ENCODE measurements around the gene CARM1.

CARM1 gene

GRCh38 chr19:10963865-10964264, 92.5 kb downstream of the CARM1 start:
- no peak for DNase-seq (ENCODE audit: low read depth)
- no peak for TF ChIP-seq CTCF (conservative IDR thresholded peaks at IDR 0.05; ENCODE audit: low read depth, low read length)
- H3K4me3 ChIP-seq (ENCODE audit: low read length) = no peak overlapping the region

GRCh38 chr19:10964903-10965302, 93.5 kb downstream of the CARM1 start:
- peak; percentile 11 for TF ChIP-seq CTCF (conservative IDR thresholded peaks at IDR 0.05; ENCODE audit: low read depth, low read length)
- H3K4me3 ChIP-seq (ENCODE audit: low read length) = no peak overlapping the region

GRCh38 chr19:10965398-10965797, 94.0 kb downstream of the CARM1 start:
- DNase-seq (ENCODE audit: low read depth) = no peak
- TF ChIP-seq CTCF (conservative IDR thresholded peaks at IDR 0.05; ENCODE audit: low read depth, low read length) = no peak
- no peak overlapping the region for H3K4me3 ChIP-seq (ENCODE audit: low read length)

More at GRCh38 chr19:10964903-10965302, 93.5 kb downstream of the CARM1 start:
- DNase-seq (ENCODE audit: low read depth) = no peak

GRCh38 chr19:10966809-10967208, 95.5 kb downstream of the CARM1 start:
- TF ChIP-seq CTCF (conservative IDR thresholded peaks at IDR 0.05; ENCODE audit: low read depth, low read length) = no peak
- DNase-seq (ENCODE audit: low read depth) = no peak
- H3K4me3 ChIP-seq (ENCODE audit: low read length) = no peak overlapping the region

- TF ChIP-seq CTCF (conservative IDR thresholded peaks at IDR 0.05; ENCODE audit: low read depth, low read length) = no peak
- no peak for DNase-seq (ENCODE audit: low read depth)
- H3K4me3 ChIP-seq (ENCODE audit: low read length) = no peak overlapping the region
These were observed 97.3 kb downstream of the CARM1 start for GRCh38 chr19:10968527-10969135.

- DNase-seq (ENCODE audit: low read depth) = no peak
- H3K4me3 ChIP-seq (ENCODE audit: low read length) = no peak overlapping the region
- TF ChIP-seq CTCF (conservative IDR thresholded peaks at IDR 0.05; ENCODE audit: low read depth, low read length) = no peak
These were observed 99.9 kb downstream of the CARM1 start for GRCh38 chr19:10971107-10971726.

All from retinal pigment epithelial cell (primary cell).